Hematopoietic multipotent progenitor cell treated with erythropoietin and hydrocortisone succinate and interleukin-3 and kit ligand, for 17 days (in vitro differentiated cells): ENCODE measurements around the gene ZNF691.
"Not testable (repeated sequence)": the region's sequence is repeated elsewhere in the genome, so short reads cannot be mapped to it uniquely, and the experiment has no call there.

Source experiments
- DNase-seq: peaks from one replicate; pipeline ENCODE4 v3.0.0-alpha.2; 2015; ENCODE audit warnings: low spot score

ZNF691 gene

DNA sequence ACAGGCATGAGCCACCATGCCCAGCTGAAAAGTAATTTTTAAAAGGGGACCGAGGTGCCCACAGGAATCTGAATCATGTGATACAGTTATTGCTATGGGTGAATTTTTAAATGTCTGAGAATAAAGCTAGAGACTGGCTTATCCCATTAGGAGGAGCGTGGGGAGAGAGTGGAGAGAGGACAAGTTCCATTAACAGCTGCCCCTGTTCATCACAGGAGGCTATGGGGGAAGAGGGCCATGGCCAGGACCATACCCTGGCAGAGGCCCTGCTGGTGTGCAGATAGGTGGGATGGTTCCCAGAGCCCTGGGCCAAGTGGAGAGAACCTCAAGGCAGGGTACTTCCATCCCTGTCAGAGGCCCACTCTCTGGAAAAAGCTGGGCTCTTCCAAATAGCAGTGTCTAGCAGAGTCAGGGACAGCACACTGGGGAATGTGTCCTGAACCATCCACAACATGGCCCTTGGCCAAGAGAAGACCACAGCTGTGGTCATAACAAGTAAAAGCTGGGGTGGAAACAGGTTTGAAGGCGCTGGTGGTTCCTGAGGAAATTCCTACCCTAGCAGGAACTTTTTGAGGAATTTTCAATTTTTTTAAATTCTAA, 13.7 kb upstream of the ZNF691 start:
- no peak for DNase-seq

DNA sequence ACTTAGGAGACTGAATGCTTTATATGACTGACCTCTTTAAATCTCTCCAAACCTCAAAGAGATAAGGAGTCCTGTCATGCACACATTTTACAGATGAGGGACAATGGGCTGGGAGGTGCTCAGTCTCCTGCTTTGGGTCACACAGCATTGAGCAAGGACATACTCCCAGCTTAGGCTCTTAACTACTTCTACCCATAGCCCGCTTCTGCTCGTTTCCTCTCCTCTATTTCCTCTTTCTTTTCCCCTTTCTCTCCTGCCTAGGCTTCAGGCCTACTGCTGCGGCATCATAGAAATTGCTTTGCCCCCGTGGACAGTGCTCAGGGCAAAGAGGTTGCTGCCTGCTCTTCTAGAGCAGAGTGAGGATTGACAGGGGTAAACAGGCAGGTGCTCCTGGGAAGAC, 12.4 kb upstream of the ZNF691 start:
- no peak for DNase-seq

DNA sequence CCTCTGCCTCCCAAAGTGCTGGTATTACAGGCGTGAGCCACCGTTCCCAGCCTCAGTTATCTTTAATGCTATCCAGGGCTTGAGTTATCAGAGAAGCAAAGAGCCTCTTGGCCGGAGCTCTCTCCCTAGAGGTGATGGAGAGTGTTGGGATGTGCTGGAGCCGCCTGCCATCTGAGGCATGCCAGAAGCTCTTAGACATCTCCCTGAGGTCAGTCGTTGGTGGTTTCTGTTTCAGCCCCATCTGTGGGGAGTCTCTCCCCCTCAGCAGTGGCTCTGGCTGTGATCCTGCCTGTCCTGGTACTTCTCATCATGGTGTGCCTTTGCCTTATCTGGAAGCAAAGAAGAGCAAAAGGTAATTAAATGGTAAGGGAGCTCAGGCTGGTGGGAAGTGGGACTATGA, 11.6 kb upstream of the ZNF691 start:
- no peak for DNase-seq

DNA sequence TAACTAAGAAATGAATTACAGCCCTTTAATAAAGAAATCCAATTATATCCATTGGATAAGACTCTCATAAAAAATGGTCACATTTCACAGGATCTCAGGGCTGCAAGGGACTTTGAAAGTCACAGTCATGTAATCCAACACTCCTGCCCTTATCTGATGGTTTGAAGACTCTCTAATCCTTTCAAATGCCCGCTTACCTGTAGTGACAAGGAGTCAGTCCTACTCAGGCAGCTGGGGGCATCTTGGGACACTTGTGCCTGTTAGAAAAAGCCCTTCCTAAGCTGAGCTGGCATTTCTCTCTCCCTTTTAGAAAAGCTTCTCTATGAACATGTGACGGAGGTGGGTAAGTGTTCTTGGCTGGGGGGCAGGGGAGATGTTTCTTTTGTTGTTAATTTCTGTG, 11.0 kb upstream of the ZNF691 start:
- DNase-seq = no peak

DNA sequence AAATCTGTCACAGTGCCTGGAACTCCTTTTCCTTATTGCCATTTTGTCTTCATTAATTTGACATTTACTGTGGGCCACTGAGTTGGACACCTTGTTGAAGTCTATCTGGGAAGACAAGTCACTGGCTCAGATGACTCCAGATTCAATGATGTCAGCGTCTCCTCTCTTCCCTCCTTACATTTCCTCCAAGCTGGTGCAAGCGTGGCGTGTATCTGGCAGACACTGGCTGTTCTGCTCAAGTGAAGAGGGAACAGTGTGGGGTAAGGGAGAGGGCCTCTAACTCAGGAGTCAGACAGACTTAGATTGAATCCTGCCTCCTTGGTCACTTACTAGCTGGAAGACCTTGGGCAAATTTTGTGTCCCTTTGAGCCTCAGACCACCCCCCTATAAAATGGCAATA, 8.7 kb upstream of the ZNF691 start:
- no peak for DNase-seq

DNA sequence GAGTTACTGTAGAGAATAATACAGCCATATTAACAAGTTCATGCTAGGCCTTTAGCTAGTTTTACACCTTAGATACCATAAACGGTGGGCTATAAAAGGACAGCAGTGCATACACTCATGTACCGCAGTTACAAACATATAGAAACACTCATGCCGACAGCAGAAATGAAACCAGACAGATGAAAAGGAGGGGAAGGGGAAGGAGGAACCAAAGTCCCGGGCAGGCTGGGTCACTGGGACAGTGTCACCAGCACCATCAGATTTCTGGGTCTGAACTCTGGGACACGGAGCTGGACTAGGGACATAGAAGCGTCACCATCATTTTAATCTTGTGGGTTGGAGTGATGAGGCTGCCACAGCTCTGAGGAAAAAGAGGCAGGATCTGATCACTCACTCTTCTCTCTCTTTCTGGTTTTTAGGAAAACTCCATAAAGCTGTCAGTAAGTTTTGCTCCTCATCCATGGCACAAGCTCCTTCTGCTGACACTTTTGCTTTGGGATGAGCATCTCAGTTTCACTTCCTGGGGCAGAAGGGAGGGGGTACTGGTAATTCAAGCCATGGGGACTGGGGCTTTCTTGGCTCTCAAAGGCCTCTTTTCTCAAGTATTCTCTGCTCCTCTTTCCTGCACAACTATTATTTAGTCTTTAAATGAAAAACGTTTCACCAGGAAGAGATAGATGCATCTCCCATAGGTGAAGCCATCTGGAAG, 7.8 kb upstream of the ZNF691 start:
- DNase-seq = no peak

DNA sequence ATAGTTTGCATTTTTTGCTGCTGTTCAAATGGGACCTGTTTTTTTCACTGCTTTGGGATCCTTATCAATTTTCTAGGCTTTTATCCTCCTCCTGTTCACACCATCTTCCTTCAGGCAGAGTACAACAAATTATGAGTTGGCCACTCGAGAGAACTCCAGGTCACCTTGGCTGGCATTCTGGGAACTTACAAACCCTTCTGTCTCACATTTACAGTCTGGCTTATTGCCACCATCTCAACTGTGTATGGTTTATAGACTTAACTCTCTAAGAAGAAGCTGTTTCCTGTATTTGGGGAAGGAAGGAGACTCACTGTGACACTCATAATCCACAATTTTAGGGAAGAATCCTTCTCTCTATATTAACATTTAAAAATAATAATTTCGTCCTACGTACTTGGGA, 5.4 kb upstream of the ZNF691 start:
- DNase-seq = no peak

DNA sequence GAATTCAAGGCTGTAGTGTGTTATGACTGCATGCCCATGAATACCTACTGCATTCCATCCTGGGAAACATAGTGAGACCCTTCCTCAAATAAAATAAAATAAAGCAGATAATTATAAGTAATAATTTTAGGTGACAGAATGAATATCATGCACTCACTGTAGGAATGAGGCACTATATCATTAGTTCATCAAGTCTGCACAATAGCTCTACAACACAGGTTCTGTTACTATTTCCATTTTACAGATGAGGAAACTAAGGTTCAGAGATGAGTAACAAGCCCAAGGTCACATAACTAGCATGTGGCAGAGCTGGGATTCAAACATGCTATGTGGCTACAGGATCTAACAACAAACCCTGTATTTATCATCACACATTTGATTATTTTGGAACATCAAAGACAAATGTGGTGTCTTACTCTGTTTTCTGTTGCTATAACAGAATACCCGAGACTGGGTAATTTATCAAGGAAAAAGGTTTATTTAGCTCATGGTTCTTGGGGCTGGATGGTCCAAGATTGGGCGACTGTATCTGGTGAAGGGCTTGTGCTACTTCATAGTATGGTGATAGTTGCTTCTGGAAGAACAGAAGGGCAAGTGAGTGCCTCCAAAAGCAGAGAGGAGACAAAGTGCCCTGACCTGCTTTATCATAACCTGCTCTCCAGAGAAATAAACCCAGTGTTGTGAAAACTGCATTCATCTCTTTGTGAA, 4.8 kb upstream of the ZNF691 start:
- DNase-seq = no peak

DNA sequence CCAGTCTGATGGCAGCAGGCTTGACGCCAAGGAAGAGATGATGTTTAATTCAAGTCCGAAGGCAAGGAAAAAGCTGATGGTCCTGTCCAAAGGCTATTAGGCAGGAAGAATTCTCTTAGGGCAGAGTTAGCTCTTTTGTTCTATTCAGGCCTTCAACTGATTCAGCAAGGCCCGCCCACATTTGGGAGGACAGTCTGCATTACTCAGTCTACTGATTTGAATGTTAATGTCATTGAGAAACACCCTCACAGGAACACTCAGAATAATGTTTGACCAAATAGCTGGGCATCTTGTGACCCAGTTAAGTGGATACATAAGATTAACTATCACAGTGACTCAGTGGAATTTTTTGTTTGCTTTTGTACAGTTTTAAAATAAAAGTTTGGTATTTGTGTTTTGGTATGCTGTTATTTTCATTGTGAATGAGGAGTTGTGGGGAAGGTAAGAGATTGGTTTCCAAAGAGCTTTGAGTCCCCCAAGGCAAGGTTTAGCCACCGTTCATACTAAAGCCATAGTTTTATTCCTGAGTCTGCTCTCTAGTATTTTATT, 1.7 kb upstream of the ZNF691 start:
- DNase-seq = peak; percentile 30

DNA sequence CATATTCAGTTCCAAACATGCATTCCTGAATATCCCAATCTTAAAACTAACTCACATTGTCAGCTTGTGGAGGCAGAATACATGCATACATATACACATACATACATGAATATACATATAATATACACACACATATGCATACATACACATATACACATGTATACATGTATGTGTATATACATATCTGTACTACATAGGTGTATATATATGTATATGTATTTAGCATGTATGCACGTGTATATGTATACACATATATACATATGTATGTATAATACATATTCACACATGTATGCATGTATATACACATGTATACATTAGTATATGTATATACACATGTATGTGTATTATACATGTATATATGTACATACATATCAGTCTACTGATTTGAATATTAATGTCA, 1.2 kb upstream of the ZNF691 start:
- peak; percentile 29 for DNase-seq

DNA sequence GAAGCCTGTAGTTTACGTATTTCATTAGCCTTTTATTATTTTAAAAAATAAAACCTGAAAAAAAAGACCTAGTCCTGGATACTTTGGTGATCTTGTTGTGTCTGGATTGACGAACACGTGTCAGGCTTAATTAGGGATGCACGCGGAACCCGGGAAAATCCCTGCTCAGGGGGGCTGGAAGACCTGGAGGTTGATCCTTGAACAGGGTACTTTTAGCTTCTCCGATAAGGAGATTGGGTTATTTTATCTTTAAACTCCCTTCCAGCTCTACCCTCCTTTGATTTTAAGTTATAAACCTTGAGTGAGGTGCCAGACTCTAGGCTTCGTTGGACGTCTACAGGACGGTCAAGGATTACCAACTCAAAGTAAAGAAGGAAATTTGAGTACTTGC, 552 bp upstream of the ZNF691 start:
- no peak for DNase-seq

DNA sequence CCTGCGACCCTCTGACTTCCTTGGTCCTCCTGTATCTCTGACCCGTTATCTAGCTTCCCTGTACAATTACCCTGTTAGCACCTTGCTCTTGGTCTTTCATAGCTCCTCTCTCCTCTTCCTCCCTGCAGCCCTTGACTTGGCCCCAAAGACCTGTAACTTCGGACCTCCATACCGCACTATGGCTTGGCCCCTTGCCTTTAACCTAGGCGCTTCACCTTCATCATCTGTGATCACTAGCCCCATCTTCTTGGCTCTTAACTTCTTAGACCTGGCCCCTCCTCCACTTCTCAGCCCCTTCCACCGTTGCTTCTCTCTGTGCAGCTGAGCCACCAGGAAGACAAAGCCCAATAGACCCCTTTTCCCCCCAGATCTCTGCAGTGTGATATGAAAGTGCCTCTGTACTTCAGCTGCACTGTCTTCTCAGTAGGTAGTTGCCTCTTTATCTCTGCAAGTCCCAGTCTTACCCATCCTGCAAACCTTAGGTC, 740 bp downstream of the ZNF691 start:
- DNase-seq = no peak

DNA sequence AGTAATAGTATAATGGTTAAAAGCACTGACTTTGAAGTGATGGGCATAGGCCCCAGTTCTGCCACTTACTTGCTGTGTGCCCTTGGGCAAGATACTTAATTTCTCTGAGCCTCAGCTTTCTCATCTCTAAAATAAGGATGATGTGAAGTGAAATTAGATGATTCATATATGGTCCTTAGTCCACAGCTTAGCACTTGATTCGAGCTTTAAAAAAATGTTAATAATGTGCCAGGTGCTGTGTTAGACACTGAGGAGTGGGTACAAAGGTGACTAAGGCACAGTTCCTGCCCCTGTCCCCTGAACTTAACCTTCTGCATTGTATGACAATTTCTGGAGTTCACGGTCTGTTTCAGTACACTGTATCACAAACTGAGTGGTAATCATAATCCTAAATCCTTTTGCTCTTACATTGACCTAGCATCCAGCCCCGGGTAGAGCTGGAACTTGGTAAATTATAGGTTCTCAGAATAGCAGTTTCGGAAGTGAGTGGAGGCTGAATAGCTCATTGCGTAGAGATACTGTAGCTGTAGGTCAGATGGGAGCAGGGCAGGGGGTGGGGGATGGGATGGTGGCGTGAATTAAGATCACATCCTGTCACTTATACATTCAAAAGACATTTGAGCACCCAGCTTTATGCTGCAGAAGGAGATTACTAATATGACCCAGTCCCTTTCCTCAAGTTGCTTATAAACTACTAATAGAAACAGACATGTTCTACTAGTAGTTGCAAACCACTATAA, 1.5 kb downstream of the ZNF691 start:
- DNase-seq = no peak

DNA sequence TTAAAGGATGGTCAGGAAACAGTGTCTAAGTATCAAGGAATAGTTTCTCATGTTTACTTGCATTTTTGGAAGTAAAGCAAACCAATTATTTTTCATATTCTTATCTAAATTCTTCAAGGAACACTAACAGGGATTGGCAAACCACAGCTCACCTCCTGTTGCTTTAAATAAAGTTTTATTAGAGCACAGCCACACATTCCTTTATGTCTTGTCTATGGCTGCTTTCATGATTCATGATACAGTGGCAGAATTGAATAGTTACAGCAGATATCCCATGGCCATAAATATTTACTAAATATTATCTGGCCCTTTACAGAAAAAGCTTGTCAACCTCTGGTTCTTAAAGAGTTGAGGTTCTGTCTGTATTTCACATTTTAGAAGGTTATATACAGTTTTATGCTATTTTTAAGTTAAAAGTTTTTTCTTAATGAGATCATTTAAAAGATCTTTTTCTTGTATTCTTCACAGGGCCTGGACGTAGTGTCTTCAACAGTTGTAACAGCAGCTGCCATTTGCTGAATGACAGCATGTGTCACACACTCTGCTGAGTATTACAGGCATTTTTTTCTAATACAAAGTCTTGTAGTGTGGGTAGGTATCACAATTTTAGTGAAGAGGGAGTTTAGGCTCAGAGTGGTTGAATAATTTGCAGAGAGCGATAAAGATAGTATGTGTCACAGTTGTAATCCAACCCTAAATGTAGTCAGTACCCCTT, 2.6 kb downstream of the ZNF691 start:
- DNase-seq = no peak

DNA sequence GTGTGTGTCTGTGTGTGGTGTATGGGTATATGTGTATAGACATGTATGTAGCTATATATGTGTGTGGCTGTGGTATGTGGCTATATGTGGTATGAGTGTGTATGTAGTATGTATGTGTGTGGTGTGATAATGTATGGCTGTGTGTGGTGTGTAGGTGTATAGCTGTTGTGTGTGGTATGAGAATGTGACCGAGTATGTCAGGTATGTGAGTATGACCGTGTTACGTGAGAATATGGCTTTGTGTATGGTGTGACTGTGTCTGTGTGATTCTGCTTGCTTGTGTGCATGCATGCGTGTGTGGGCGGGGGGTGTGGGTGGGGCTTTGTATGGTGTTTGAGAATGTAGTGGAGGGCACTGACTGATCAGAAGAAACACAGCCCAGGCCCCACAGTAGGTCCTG, 3.5 kb downstream of the ZNF691 start:
- DNase-seq = no peak

DNA sequence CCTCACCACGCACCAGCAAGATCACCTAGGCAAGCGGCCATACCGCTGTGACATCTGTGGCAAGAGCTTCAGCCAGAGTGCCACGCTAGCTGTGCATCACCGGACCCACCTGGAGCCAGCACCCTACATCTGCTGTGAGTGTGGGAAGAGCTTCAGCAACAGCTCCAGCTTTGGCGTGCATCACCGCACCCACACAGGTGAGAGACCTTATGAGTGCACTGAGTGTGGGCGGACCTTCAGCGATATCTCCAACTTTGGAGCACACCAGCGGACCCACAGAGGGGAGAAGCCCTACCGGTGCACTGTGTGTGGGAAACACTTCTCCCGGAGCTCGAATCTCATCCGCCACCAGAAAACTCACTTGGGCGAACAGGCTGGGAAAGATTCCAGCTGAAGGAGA, 5.0 kb downstream of the ZNF691 start:
- no peak for DNase-seq

DNA sequence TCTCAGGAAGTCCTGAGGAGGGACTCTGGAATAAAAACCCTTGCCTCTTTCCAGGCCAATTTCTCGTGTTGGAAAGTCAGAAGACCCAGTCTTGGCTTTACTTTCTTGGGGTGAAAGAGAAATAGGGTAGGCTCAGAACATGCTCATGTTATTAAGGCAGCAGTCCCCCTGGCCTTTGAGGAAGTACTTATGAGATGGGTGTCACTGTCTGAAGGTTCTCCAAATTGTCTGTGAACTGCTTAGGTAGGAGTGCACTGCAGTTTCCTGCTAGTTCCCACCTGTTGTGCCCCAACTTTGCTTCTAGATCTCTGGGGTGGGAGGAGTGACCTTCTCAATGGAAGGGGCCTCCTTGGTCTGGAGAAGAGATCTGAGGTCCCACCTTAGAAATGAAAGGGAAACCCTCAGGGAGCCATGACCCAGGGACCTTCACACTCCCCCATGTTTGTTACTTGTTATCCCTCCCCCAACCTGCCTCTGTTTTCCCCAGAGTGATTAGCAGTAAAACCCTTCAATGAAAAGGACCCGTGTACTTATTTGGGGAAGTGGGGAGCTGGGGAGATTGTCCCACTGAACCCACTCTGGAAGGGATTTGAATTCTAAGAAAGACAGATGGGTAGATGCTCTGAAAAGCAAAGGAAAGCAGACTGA, 5.7 kb downstream of the ZNF691 start:
- DNase-seq = no peak

DNA sequence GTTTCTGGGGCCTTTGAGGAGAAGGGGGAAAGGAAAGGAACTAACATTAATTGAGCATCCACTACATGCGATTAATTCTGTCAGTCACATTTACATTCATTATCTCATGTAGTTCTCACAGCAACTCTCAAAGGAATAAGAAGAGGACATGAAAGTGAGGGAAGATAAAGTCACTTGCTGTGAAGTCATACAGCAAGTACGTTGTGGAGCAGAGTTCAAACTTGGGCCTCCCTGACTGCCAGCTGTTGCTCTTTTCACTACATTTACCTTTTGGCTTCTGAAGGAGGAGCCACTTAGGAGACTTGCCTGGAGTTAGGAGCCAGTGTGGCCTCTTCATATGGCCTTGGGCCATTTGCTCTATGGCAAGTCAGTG, 6.2 kb downstream of the ZNF691 start:
- DNase-seq = no peak

DNA sequence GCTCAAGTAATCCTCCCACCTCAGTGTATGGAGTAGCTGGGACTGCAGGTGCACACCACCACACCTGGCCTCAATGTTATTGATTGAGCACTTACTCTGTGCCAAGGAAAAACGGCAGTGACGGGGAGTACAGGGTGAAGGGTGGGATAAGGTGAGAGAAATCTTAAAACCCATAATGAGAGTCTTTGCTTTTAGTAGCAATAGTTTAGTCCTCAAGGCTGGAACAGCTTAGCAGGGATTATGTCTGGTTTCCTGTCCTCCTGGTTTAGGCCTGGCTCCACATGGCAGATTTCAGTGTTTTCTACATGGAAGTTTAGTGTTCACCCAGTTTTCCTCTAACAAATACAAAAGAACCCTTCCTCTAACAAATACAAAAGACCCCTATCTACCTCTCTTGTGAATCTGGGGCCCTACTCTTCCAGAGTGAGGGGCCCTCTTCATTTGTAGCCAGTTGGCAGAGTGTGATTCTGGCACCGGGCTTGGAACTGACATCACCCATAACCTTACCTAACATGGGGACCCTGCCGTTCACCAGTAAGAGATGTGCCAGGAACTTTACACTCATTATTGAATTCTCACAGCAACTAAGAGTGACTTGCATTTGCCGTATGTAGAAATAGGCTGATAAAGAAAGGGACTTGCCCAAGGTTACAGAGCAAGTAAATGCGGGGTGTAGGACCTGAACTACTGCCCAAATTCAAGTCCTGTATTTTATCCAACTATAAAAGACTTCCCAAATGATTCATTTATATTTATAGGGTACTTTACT, 6.9 kb downstream of the ZNF691 start:
- DNase-seq = no peak

DNA sequence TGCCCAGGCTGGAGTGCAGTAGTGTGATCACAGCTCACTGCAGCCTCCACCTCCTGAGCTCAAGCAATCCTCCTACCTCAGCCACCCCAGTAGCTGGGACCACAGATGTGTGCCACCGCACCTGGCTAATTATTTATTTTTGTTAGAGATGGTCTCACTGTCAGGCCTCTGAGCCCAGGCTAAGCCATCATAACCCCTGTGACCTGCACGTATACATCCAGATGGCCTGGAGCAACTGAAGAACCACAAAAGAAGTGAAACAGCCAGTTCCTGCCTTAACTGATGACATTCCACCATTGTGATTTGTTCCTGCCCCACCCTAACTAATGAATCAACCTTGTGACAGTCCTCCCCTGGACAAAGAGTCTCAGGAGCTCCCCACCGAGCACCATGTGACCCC, 10.1 kb downstream of the ZNF691 start:
- DNase-seq = not testable (repeated sequence)

DNA sequence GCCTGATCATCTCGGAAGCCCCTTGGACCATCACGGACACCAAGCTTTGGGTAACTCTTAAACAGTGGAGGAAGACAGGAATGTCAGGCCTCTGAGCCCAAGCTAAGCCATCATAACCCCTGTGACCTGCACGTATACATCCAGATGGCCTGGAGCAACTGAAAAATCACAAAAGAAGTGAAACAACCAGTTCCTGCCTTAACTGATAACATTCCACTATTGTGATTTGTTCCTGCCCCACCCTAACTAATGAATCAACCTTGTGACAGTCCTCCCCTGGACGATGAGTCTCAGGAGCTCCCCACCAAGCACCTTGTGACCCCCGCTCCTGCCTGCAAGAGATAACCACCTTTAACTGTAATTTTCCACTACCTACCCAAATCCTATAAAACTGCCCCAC, 13.0 kb downstream of the ZNF691 start:
- DNase-seq = not testable (repeated sequence)
